ENCODE measurements around the gene ASPSCR1. TPM values are rescaled to one million over a fixed set of nuclear protein-coding genes. Genes with fewer than 3 reads are reported as not detected.

ASPSCR1 gene
- total and polyA plus RNA-seq, 2 of the 13 experiments (the other 11 are each of a cell fraction or from before 2014, with no cell fraction given), result 274 to 314 TPM

DNA sequence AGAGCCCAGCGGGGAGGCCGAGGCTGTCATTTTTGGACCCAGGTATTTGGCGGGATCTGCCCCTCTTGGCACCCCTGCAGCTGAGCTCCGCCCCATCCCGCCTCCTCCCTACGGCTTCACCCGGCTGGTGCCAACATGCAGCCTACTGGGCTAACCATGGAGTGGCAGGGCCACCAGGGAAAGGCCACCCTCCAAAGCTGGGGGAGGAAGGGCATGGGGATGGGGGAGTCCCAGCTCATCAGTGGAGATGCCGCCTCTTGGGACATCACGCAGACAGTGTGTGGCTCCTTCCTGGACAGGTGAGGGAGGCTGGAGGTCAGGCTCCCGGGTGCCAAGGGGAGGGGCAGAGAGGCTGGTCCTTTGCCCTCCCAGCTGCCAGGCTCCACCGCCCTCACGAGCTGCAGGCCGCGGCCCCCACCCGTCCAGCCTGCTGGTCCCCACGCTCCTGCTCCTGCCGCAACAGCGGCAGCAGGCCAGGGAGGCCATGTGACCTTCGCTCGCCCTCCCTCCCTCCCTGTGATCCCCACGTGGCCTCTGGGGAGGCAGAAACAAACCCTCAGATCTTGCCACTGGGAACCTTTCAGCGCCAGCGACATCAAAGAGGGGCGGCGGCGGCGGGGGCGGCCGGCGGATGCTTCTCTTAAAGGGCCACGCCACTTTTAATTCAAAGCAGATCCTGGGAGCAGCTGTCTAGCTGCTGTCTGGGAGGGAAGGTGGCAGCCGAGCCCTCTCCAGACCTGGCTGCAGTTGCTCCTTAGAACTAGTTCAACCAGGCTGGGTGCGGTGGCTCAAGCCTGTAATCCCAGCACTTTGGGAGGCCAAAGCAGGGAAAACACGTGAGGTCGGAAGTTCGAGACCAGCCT is 9.7 kb upstream of the ASPSCR1 start (continued):
- TF ChIP-seq KLF12 (CRISPR knock-in tag; IDR thresholded peaks at IDR 0.05; ENCODE audit: borderline replicate concordance) (peak; percentile 98; the same call in 1 of the 2 replicates), TCF7L2 (IDR thresholded peaks at IDR 0.05; ENCODE audit: low read depth, low read length) (peak; percentile 75), ZNF121 (CRISPR knock-in tag; IDR thresholded peaks at IDR 0.05) (no peak), U2AF1 (optimal IDR thresholded peaks at IDR 0.05; ENCODE audit: low read depth, low read length) (no peak), GATAD1 (CRISPR knock-in tag; IDR thresholded peaks at IDR 0.05) (peak; percentile 81), NFKB2 (CRISPR knock-in tag; IDR thresholded peaks at IDR 0.05; ENCODE audit: borderline replicate concordance) (peak; percentile 97), ZNF670 (CRISPR knock-in tag; IDR thresholded peaks at IDR 0.05; ENCODE audit: borderline replicate concordance) (peak; percentile 68), XBP1 (CRISPR knock-in tag; IDR thresholded peaks at IDR 0.05) (no peak), ZFP36L1 (CRISPR knock-in tag; IDR thresholded peaks at IDR 0.05) (peak; percentile 97), RFXANK (CRISPR knock-in tag; IDR thresholded peaks at IDR 0.05) (no peak), KDM6A (CRISPR knock-in tag; IDR thresholded peaks at IDR 0.05; ENCODE audit: low read depth) (peak; percentile 68; the same call in 1 of the 2 replicates), ZNF337 (CRISPR knock-in tag; IDR thresholded peaks at IDR 0.05; ENCODE audit: borderline replicate concordance, low read depth) (0 out of 2 replicates have a peak, but pooled peaks have one; percentile 38), NFIC (IDR thresholded peaks at IDR 0.05; ENCODE audit: low read length) (no peak), HDAC6 (IDR thresholded peaks at IDR 0.05; ENCODE audit: low read depth, low read length) (no peak), MTA3 (CRISPR knock-in tag; IDR thresholded peaks at IDR 0.05) (no peak), ZNF878 (CRISPR knock-in tag; IDR thresholded peaks at IDR 0.05) (no peak), ZNF607 (CRISPR knock-in tag; IDR thresholded peaks at IDR 0.05; ENCODE audit: borderline replicate concordance) (peak; percentile 67; the same call in 1 of the 2 replicates), DPF2 (CRISPR knock-in tag; IDR thresholded peaks at IDR 0.05; ENCODE audit: borderline replicate concordance, low read depth) (peak; percentile 87), POGK (CRISPR knock-in tag; conservative IDR thresholded peaks at IDR 0.05) (peak; percentile 49; the same call in 1 of the 2 replicates)
- TF ChIP-seq, protein P1, sequence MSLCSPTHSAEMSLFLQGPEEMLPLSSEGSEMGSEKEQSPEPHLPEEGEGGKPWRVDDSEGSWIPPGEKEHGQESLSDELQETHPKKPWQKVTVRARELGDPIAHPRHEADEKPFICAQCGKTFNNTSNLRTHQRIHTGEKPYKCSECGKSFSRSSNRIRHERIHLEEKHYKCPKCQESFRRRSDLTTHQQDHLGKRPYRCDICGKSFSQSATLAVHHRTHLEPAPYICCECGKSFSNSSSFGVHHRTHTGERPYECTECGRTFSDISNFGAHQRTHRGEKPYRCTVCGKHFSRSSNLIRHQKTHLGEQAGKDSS (CRISPR knock-in tag; IDR thresholded peaks at IDR 0.05; ENCODE audit: borderline replicate concordance, low read depth), result peak; percentile 98; the same call in 1 of the 2 replicates
- TF ChIP-seq, protein P2, sequence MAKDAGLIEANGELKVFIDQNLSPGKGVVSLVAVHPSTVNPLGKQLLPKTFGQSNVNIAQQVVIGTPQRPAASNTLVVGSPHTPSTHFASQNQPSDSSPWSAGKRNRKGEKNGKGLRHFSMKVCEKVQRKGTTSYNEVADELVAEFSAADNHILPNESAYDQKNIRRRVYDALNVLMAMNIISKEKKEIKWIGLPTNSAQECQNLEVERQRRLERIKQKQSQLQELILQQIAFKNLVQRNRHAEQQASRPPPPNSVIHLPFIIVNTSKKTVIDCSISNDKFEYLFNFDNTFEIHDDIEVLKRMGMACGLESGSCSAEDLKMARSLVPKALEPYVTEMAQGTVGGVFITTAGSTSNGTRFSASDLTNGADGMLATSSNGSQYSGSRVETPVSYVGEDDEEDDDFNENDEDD (CRISPR knock-in tag; IDR thresholded peaks at IDR 0.05; ENCODE audit: borderline replicate concordance), result peak; percentile 92
- TF ChIP-seq, protein P3, sequence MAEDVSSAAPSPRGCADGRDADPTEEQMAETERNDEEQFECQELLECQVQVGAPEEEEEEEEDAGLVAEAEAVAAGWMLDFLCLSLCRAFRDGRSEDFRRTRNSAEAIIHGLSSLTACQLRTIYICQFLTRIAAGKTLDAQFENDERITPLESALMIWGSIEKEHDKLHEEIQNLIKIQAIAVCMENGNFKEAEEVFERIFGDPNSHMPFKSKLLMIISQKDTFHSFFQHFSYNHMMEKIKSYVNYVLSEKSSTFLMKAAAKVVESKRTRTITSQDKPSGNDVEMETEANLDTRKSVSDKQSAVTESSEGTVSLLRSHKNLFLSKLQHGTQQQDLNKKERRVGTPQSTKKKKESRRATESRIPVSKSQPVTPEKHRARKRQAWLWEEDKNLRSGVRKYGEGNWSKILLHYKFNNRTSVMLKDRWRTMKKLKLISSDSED (CRISPR knock-in tag; IDR thresholded peaks at IDR 0.05), result peak; percentile 86; the same call in 1 of the 2 replicates
- TF ChIP-seq, protein P4, sequence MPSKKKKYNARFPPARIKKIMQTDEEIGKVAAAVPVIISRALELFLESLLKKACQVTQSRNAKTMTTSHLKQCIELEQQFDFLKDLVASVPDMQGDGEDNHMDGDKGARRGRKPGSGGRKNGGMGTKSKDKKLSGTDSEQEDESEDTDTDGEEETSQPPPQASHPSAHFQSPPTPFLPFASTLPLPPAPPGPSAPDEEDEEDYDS (CRISPR knock-in tag; IDR thresholded peaks at IDR 0.05), result peak; percentile 66; the same call in 1 of the 2 replicates
- TF ChIP-seq, protein P5, sequence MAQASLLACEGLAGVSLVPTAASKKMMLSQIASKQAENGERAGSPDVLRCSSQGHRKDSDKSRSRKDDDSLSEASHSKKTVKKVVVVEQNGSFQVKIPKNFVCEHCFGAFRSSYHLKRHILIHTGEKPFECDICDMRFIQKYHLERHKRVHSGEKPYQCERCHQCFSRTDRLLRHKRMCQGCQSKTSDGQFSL (CRISPR knock-in tag; IDR thresholded peaks at IDR 0.05), result peak; percentile 90; the same call in 1 of the 2 replicates
